Esophagus (tissue), 2 donors: ENCODE data around the gene GSTA2. TPM values are rescaled to one million over a fixed set of nuclear protein-coding genes. Genes with fewer than 3 reads are reported as not detected.

ENCODE experiments used
- H3K27ac ChIP-seq, 2 donors: one replicate each; pipeline ENCODE4 v1.5.1; 2013; ENCODE audit warnings: low read depth in 2 of 2, mild to moderate bottlenecking in 2 of 2, inconsistent platforms in 1 of 2, low read length in 1 of 2, moderate library complexity in 1 of 2
- H3K27me3 ChIP-seq, 2 donors: one replicate each; pipeline ENCODE4 v1.6.1; 2013; ENCODE audit warnings: low read length in 2 of 2, control low read depth in 1 of 2, mild to moderate bottlenecking in 1 of 2; ENCODE audit not compliant: insufficient read depth in 2 of 2, control insufficient read depth in 1 of 2
- H3K36me3 ChIP-seq, 2 donors: one replicate each; pipeline ENCODE4 v1.6.1; 2013; ENCODE audit warnings: low read length in 1 of 2; ENCODE audit not compliant: control insufficient read depth in 2 of 2, insufficient read depth in 2 of 2
- H3K4me1 ChIP-seq, 2 donors: one replicate each; pipeline ENCODE4 v1.6.1; 2013; ENCODE audit warnings: low read length in 1 of 2; ENCODE audit not compliant: control insufficient read depth in 2 of 2, insufficient read depth in 2 of 2
- H3K4me3 ChIP-seq, 2 donors: one replicate each; pipeline ENCODE4 v1.5.1; 2013; ENCODE audit warnings: low read length in 2 of 2, mild to moderate bottlenecking in 2 of 2, low read depth in 1 of 2, moderate library complexity in 1 of 2
- H3K9me3 ChIP-seq, 2 donors: one replicate each; pipeline ENCODE4 v1.6.1; 2013; ENCODE audit warnings: mild to moderate bottlenecking in 2 of 2, low read depth in 1 of 2, low read length in 1 of 2, moderate library complexity in 1 of 2; ENCODE audit not compliant: control insufficient read depth in 2 of 2, insufficient read depth in 1 of 2
- WGBS, 2 donors: extraction: QIAGEN DNeasy Blood & Tissue Kit; methylation state at CpG; one replicate each; pipeline ENCODE4 v1.1.7; 2013; 5-methylcytosine and 5-hydroxymethylcytosine counted together
- polyA plus RNA-seq, 2 donors: library from polyadenylated mRNA; stranded (reverse); fragments of 200-250 nt; gene quantifications; one replicate each; pipeline ENCODE4 v1.2.3, GENCODE V29; 2013
- donor health status: healthy with polysubstance abuse.
- donor health status: Bipolar disorder and iron deficiency.

GSTA2 gene
- polyA plus RNA-seq, 2 donors, result not detected

GRCh38 chr6:52746213-52746612 lies 17.1 kb downstream of the GSTA2 start:
- H3K27me3 ChIP-seq, result no peaks in the 10 kb centered on the region
- H3K27ac ChIP-seq, result no peak overlapping the region
- H3K36me3 ChIP-seq, result no peaks in the 10 kb centered on the region
- H3K4me3 ChIP-seq, result no peak overlapping the region
- 43 to 74% methylated on average over 4 of the region's 4 CpGs for WGBS, 2 donors
- H3K9me3 ChIP-seq, result no peaks in the 10 kb centered on the region
- H3K4me1 ChIP-seq, result no peaks in the 10 kb centered on the region

- no peak overlapping the region for H3K27ac ChIP-seq
- H3K27me3 ChIP-seq, result no peaks in the 10 kb centered on the region
- no peaks in the 10 kb centered on the region for H3K9me3 ChIP-seq
- H3K4me3 ChIP-seq, result no peak overlapping the region
- WGBS, 2 donors, result 31 to 39% methylated on average over 1 of the region's 1 CpG
- no peaks in the 10 kb centered on the region for H3K4me1 ChIP-seq
- H3K36me3 ChIP-seq, result no peaks in the 10 kb centered on the region
Measured at GRCh38 chr6:52745764-52746201, 17.5 kb downstream of the GSTA2 start.

- no peaks in the 10 kb centered on the region for H3K4me1 ChIP-seq
- 88 to 91% methylated on average over 1 of the region's 1 CpG for WGBS, 2 donors
- peaks cover 2 to 4% of the 10 kb centered on the region in 2 donors for H3K9me3 ChIP-seq
- no peaks in the 10 kb centered on the region for H3K36me3 ChIP-seq
- no peak overlapping the region for H3K4me3 ChIP-seq
- H3K27ac ChIP-seq, result no peak overlapping the region
- H3K27me3 ChIP-seq, result no peaks in the 10 kb centered on the region
Measured at GRCh38 chr6:52741872-52742271, 21.4 kb downstream of the GSTA2 start.

GRCh38 chr6:52739627-52740026 lies 23.6 kb downstream of the GSTA2 start:
- Histone ChIP-seq H3K9me3 (peaks cover 2 to 4% of the 10 kb centered on the region in 2 donors), H3K27ac (no peak overlapping the region), H3K36me3 (no peaks in the 10 kb centered on the region), H3K4me3 (no peak overlapping the region), H3K27me3 (no peaks in the 10 kb centered on the region), H3K4me1 (no peaks in the 10 kb centered on the region)
- 79 to 85% methylated on average over 3 of the region's 3 CpGs for WGBS, 2 donors

- Histone ChIP-seq H3K27me3 (no peaks in the 10 kb centered on the region), H3K27ac (no peak overlapping the region), H3K36me3 (no peaks in the 10 kb centered on the region), H3K9me3 (peaks cover 2 to 4% of the 10 kb centered on the region in 2 donors), H3K4me3 (no peak overlapping the region), H3K4me1 (no peaks in the 10 kb centered on the region)
- WGBS, 2 donors, result 34 to 43% methylated on average over 2 of the region's 2 CpGs
Measured at GRCh38 chr6:52739134-52739533, 24.1 kb downstream of the GSTA2 start.

- Histone ChIP-seq H3K36me3 (no peaks in the 10 kb centered on the region), H3K4me1 (peaks cover 0 to 3% of the 10 kb centered on the region in 2 donors), H3K9me3 (peaks cover 2 to 4% of the 10 kb centered on the region in 2 donors), H3K27me3 (no peaks in the 10 kb centered on the region), H3K27ac (no peak overlapping the region), H3K4me3 (no peak overlapping the region)
- 91 to 93% methylated on average over 1 of the region's 1 CpG for WGBS, 2 donors
Measured at GRCh38 chr6:52736145-52736544, 27.1 kb downstream of the GSTA2 start.

GRCh38 chr6:52735071-52735470 lies 28.2 kb downstream of the GSTA2 start:
- no peaks in the 10 kb centered on the region for H3K27me3 ChIP-seq
- no peaks in the 10 kb centered on the region for H3K36me3 ChIP-seq
- H3K27ac ChIP-seq, result no peak overlapping the region
- WGBS, 2 donors, result 75 to 94% methylated on average over 6 of the region's 6 CpGs
- H3K9me3 ChIP-seq, result no peaks in the 10 kb centered on the region
- no peak overlapping the region for H3K4me3 ChIP-seq
- peaks cover 0 to 3% of the 10 kb centered on the region in 2 donors for H3K4me1 ChIP-seq

- Histone ChIP-seq H3K27me3 (no peaks in the 10 kb centered on the region), H3K27ac (no peak overlapping the region), H3K4me1 (peaks cover 0 to 3% of the 10 kb centered on the region in 2 donors), H3K9me3 (no peaks in the 10 kb centered on the region), H3K4me3 (no peak overlapping the region), H3K36me3 (no peaks in the 10 kb centered on the region)
- 84 to 94% methylated on average over 3 of the region's 3 CpGs for WGBS, 2 donors
Measured at GRCh38 chr6:52734072-52734471, 29.2 kb downstream of the GSTA2 start.

- 98 to 100% methylated on average over 1 of the region's 1 CpG for WGBS, 2 donors
Measured at GRCh38 chr6:52733172-52733571, 30.1 kb downstream of the GSTA2 start.

GRCh38 chr6:52731719-52732118 lies 31.6 kb downstream of the GSTA2 start:
- Histone ChIP-seq H3K4me3 (no peak overlapping the region), H3K27ac (no peak overlapping the region), H3K9me3 (no peaks in the 10 kb centered on the region), H3K27me3 (no peaks in the 10 kb centered on the region), H3K4me1 (peaks cover 0 to 3% of the 10 kb centered on the region in 2 donors), H3K36me3 (no peaks in the 10 kb centered on the region)
- WGBS, 2 donors, result 44 to 53% methylated on average over 6 of the region's 6 CpGs

More at GRCh38 chr6:52733172-52733571, 30.1 kb downstream of the GSTA2 start:
- Histone ChIP-seq H3K9me3 (no peaks in the 10 kb centered on the region), H3K4me3 (no peak overlapping the region), H3K27ac (no peak overlapping the region), H3K27me3 (no peaks in the 10 kb centered on the region), H3K4me1 (peaks cover 0 to 3% of the 10 kb centered on the region in 2 donors), H3K36me3 (no peaks in the 10 kb centered on the region)
